HL-60/S4 treated with phorbol 12-myristate 13-acetate at 8.2 ng/mL for 4 days and 3 days (cell line): ENCODE data around the gene ENPP3.
"Not testable (repeated sequence)": the region's sequence is repeated elsewhere in the genome, so short reads cannot be mapped to it uniquely, and the experiment has no call there.

Experiments used
- in situ Hi-C: fragments of 300-500 bp; cut with MboI; formaldehyde crosslinking; loops from 2 replicates; pipeline ENCODE4 v1.15.0; 2022; ENCODE audit warnings: low sequenced_read_pairs

ENPP3 gene

GRCh38 chr6:131681585-131681984 lies 44.5 kb downstream of the ENPP3 start:
- in situ Hi-C loops = loop anchor here (25.0 kb wide), 1 partner anchor 531 kb away; no protein-coding TSS in a partner anchor

- in situ Hi-C loops = loop anchor here (25.0 kb wide), 1 partner anchor 530 kb away; no protein-coding TSS in a partner anchor
Observed at GRCh38 chr6:131682442-131682841, 45.3 kb downstream of the ENPP3 start.

- in situ Hi-C loops = loop anchor here (25.0 kb wide), 1 partner anchor 529 kb away; no protein-coding TSS in a partner anchor
Observed at GRCh38 chr6:131683479-131683878, 46.4 kb downstream of the ENPP3 start.

GRCh38 chr6:131685266-131685780 lies 48.2 kb downstream of the ENPP3 start:
- in situ Hi-C loops = loop anchor here (25.0 kb wide), 1 partner anchor 527 kb away; no protein-coding TSS in a partner anchor

GRCh38 chr6:131687022-131687421 lies 49.9 kb downstream of the ENPP3 start:
- in situ Hi-C loops = loop anchor here (25.0 kb wide), 1 partner anchor 525 kb away; no protein-coding TSS in a partner anchor

GRCh38 chr6:131688286-131688685 lies 51.2 kb downstream of the ENPP3 start:
- in situ Hi-C loops = loop anchor here (25.0 kb wide), 1 partner anchor 524 kb away; no protein-coding TSS in a partner anchor

- in situ Hi-C loops = loop anchor here (10.0 to 25.0 kb wide), 2 partner anchors 223 to 520 kb away; no protein-coding TSS in a partner anchor
Observed at GRCh38 chr6:131692031-131692430, 54.9 kb downstream of the ENPP3 start.

- in situ Hi-C loops = loop anchor here (10.0 to 25.0 kb wide), 2 partner anchors 222 to 520 kb away; no protein-coding TSS in a partner anchor
Observed at GRCh38 chr6:131692589-131692988, 55.5 kb downstream of the ENPP3 start.

GRCh38 chr6:131693384-131693783 lies 56.3 kb downstream of the ENPP3 start:
- in situ Hi-C loops = loop anchor here (10.0 to 25.0 kb wide), 2 partner anchors 221 to 519 kb away; no protein-coding TSS in a partner anchor

- in situ Hi-C loops = loop anchor here (10.0 to 25.0 kb wide), 2 partner anchors 220 to 517 kb away; no protein-coding TSS in a partner anchor
Observed at GRCh38 chr6:131694832-131695426, 57.8 kb downstream of the ENPP3 start.

- in situ Hi-C loops = loop anchor here (10.0 to 25.0 kb wide), 2 partner anchors 218 to 515 kb away; no protein-coding TSS in a partner anchor
Observed at GRCh38 chr6:131696956-131697355, 59.9 kb downstream of the ENPP3 start.

GRCh38 chr6:131700851-131701250 lies 63.7 kb downstream of the ENPP3 start:
- in situ Hi-C loops = not testable (repeated sequence)

GRCh38 chr6:131703905-131704304 lies 66.8 kb downstream of the ENPP3 start:
- in situ Hi-C loops = not testable (repeated sequence)

- in situ Hi-C loops = not testable (repeated sequence)
Observed at GRCh38 chr6:131710917-131711316, 73.8 kb downstream of the ENPP3 start, which contains the start of gene CTAGE9. Gene CTAGE9, minus strand, starts transcription at chr6:131711017. Its CDS starts 0 bp downstream, at chr6:131711017.

GRCh38 chr6:131715567-131715966 lies 78.5 kb downstream of the ENPP3 start:
- in situ Hi-C loops = not testable (repeated sequence)

GRCh38 chr6:131717836-131718542 lies 80.9 kb downstream of the ENPP3 start:
- in situ Hi-C loops = no loop called here

- in situ Hi-C loops = no loop called here
Observed at GRCh38 chr6:131721161-131721560, 84.1 kb downstream of the ENPP3 start.

GRCh38 chr6:131724114-131724513 lies 87.0 kb downstream of the ENPP3 start:
- in situ Hi-C loops = no loop called here

- in situ Hi-C loops = no loop called here
Observed at GRCh38 chr6:131727467-131727866, 90.4 kb downstream of the ENPP3 start.

- in situ Hi-C loops = no loop called here
Observed at GRCh38 chr6:131727868-131728267, 90.8 kb downstream of the ENPP3 start.

GRCh38 chr6:131728296-131728939 lies 91.3 kb downstream of the ENPP3 start:
- in situ Hi-C loops = no loop called here
